HG02763 (cell line): ENCODE results near the gene PRSS57.
"Not testable (repeated sequence)": the region's sequence is repeated elsewhere in the genome, so short reads cannot be mapped to it uniquely, and the experiment has no call there.

Experiments used
- ATAC-seq: cut with Tn5 transposase; IDR thresholded peaks from one replicate; pipeline ENCODE4 v1.9.1; 2021; ENCODE audit warnings: mild to moderate bottlenecking, moderate library complexity; ENCODE audit not compliant: unreplicated experiment

Gene PRSS57

GRCh38 chr19:698529-698928 is 3.3 kb upstream of the PRSS57 start:
- ATAC-seq, result not testable (repeated sequence)

GRCh38 chr19:694481-695351 is 536 bp downstream of the PRSS57 start:
- ATAC-seq, result no peak

GRCh38 chr19:690203-690602 is 5.0 kb downstream of the PRSS57 start:
- ATAC-seq, result no peak

GRCh38 chr19:688992-689391 is 6.3 kb downstream of the PRSS57 start:
- ATAC-seq, result no peak

GRCh38 chr19:688214-688613 is 7.0 kb downstream of the PRSS57 start:
- no peak for ATAC-seq

GRCh38 chr19:687569-688166 is 7.6 kb downstream of the PRSS57 start:
- ATAC-seq, result no peak

- no peak for ATAC-seq
These were observed 8.5 kb downstream of the PRSS57 start for GRCh38 chr19:686589-687297.

- ATAC-seq, result no peak
These were observed 9.8 kb downstream of the PRSS57 start for GRCh38 chr19:685454-685931.

- no peak for ATAC-seq
These were observed 12.5 kb downstream of the PRSS57 start for GRCh38 chr19:682678-683320.

GRCh38 chr19:681029-682019 is 13.9 kb downstream of the PRSS57 start:
- ATAC-seq, result no peak

GRCh38 chr19:680287-681028 is 14.8 kb downstream of the PRSS57 start:
- peak; percentile 68 for ATAC-seq

GRCh38 chr19:679418-680286 is 15.6 kb downstream of the PRSS57 start:
- ATAC-seq, result peak; percentile 6

GRCh38 chr19:678791-679388 is 16.4 kb downstream of the PRSS57 start:
- no peak for ATAC-seq

GRCh38 chr19:677601-678436 is 17.4 kb downstream of the PRSS57 start:
- no peak for ATAC-seq

GRCh38 chr19:677201-677600 is 18.1 kb downstream of the PRSS57 start:
- no peak for ATAC-seq

- ATAC-seq, result no peak
These were observed 18.7 kb downstream of the PRSS57 start, which contains the start of gene FSTL3 for GRCh38 chr19:676339-677105. Gene FSTL3, plus strand, starts transcription at chr19:676392. Its CDS starts 32 bp downstream, at chr19:676424.
